D721Med (cell line): ENCODE results near the gene BMPR1A.

Source experiments
- DNase-seq: peaks from one replicate; pipeline ENCODE4 v3.0.0; 2011; ENCODE audit warnings: low spot score; ENCODE audit not compliant: insufficient read length
- FAIRE-seq: peaks from 2 replicates; lab custom pipeline; 2011; peaks lifted over from hg19 to GRCh38; lab: Jason Lieb, UNC
- TF ChIP-seq, protein P1 (sequence below): IDR thresholded peaks from 2 replicates; pipeline ENCODE4 v1.5.1; 2012; ENCODE audit warnings: mild to moderate bottlenecking, control low read depth; ENCODE audit not compliant: insufficient read depth; ENCODE audit errors: missing control alignments

Gene BMPR1A

DNA sequence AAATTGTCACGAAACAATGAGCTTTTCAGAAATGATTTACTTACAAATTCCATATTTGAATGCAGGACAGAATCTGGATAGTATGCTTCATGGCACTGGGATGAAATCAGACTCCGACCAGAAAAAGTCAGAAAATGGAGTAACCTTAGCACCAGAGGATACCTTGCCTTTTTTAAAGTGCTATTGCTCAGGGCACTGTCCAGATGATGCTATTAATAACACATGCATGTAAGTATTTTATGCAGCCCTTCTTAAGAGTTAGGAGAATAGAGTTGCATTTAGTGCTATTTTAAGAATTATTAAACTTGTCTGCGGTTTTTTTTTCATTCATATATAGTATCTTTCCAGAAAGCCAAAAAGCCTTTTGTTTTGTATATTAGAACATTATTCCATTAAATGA is 133.6 kb downstream of the BMPR1A start:
- FAIRE-seq = no peak
- TF ChIP-seq, protein P1, sequence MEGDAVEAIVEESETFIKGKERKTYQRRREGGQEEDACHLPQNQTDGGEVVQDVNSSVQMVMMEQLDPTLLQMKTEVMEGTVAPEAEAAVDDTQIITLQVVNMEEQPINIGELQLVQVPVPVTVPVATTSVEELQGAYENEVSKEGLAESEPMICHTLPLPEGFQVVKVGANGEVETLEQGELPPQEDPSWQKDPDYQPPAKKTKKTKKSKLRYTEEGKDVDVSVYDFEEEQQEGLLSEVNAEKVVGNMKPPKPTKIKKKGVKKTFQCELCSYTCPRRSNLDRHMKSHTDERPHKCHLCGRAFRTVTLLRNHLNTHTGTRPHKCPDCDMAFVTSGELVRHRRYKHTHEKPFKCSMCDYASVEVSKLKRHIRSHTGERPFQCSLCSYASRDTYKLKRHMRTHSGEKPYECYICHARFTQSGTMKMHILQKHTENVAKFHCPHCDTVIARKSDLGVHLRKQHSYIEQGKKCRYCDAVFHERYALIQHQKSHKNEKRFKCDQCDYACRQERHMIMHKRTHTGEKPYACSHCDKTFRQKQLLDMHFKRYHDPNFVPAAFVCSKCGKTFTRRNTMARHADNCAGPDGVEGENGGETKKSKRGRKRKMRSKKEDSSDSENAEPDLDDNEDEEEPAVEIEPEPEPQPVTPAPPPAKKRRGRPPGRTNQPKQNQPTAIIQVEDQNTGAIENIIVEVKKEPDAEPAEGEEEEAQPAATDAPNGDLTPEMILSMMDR = no peak
- no peak for DNase-seq

DNA sequence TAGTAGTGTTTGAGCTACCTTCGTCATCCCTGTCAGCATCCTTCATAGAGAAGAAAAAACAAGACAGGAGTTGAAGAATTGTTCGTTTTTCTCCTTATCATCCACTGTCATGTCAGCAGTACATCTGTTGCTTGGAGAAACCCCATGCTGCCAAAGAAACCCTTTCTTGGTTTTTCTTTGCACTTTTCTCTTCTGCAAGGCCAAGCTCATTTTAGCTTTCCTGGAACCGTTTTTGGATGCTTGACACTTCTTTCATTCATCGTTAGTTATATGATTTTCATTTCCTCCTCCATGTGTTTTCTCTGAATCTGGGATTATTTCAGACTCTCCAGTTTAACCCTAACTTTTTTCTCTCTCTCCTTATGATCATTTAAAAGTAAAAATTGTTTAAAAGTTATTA is 142.1 kb downstream of the BMPR1A start:
- TF ChIP-seq, protein P1 = no peak
- FAIRE-seq (no peak), DNase-seq (no peak)

DNA sequence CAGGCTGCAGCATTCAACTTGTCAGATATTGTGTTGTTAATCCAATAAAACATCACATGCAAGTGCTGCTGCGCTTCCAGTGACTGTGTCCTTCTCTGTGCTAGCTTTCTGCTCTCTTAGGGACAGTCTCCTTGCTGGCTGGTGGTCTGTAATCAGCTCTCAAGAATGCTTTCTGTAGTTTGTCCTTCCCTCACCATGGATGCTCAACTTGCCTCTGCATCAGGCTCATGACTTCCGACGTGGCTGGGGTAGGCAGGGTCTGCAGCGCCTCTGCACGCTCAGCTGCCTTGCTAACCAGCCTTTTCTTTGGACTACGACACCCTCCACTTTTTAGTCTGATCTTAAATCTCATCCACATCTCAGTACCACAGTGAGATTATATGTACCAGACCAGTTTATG is 142.7 kb downstream of the BMPR1A start:
- FAIRE-seq (no peak), DNase-seq (no peak)
- TF ChIP-seq, protein P1 = no peak

DNA sequence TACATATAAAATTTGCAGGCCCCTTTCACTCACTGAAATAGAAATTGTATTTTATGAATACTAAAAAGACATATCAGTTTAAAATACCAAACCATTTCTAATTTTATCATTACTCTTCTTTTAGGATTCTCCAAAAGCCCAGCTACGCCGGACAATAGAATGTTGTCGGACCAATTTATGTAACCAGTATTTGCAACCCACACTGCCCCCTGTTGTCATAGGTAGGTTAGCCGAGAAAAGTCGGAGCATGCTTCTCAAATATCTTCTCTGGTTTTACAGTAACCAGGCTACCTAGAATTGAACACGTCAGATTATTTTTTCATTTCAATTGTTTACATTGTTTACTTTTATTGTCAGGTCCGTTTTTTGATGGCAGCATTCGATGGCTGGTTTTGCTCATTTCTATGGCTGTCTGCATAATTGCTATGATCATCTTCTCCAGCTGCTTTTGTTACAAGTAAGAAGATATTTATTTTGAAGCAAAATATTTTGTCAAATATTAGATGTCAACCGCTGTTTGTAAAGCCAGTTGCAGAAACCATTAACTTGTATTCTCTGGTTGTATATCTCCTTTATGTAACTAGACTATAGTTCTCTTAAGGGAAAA is 143.4 kb downstream of the BMPR1A start:
- DNase-seq (no peak), FAIRE-seq (peak; percentile 85)
- TF ChIP-seq, protein P1 = peak; percentile 80

DNA sequence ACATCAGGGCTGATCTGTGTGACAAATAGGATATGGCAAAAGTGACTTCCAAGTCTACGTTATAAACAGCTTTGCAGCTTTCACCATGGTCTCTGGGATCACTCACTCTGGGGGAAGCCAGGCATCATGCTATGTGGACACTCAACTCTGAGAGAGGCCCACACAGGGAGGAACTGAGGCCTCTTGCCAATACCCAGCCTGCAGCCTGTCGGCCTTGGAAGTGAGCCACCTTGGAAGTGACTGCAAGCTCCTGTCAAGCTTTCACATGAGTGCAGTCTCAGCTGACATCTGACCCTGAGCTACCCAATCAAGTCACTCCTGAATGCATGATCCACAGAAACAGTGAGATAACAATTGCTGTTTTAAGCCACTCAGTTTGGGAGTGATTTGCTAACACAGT is 144.5 kb downstream of the BMPR1A start:
- DNase-seq (no peak), FAIRE-seq (no peak)
- TF ChIP-seq, protein P1 = no peak

DNA sequence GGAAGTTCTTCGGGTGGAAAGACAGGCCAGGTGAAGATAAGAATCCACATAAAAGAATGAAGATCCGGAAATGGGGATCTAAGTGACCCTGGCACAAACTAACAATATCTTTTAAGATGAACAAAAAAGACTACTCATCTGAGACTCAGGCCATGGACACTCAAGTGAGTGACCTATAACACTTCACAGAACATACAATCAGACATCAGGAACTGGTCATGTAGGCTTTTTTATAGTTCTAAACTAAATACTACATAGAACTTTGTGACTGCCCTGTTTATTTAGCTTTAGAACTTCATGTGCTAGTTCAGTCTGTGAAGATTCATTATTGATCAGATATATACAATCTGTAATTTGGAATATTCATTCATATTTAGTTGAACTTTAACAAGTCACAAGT is 148.2 kb downstream of the BMPR1A start:
- DNase-seq (no peak), FAIRE-seq (no peak)
- TF ChIP-seq, protein P1 = no peak

DNA sequence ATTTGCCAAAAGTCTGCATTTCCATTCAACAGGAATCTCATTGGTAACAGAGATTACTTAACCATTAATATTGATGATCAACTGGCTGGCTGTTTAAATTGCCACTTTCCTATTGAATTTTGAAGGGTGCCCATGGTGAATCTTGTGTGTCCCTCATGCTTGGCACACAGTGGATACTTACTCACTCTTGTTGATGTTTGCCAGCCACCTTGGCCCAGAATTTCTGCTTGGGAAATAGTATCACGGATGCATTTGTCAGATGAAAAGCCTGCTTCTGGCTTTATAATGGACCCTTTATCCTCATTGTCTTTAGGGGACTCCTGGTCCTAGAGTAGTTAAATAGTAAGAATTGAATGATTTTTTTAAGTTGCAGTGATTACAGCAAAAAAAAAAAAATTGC is 149.0 kb downstream of the BMPR1A start:
- FAIRE-seq = peak; percentile 38
- TF ChIP-seq, protein P1 = no peak

More for the DNA sequence above, 149.0 kb downstream of the BMPR1A start:
- DNase-seq = no peak
